Stimulated activated CD4-positive, alpha-beta T cell treated with anti-CD3 and anti-CD28 coated beads, Interleukin-1b, Interleukin-23, amount 100 ng/mL, for 4 hours (primary cell): ENCODE data around the gene FAIM2.

ENCODE experiments used
- DNase-seq, 2 donors: peaks; one replicate each; pipeline ENCODE4 v3.0.0-alpha.2; 2020; ENCODE audit warnings: low read depth in 2 of 2

Gene FAIM2

GRCh38 chr12:49894751-49895148 lies 8.9 kb downstream of the FAIM2 start:
- DNase-seq = no peak

DNA sequence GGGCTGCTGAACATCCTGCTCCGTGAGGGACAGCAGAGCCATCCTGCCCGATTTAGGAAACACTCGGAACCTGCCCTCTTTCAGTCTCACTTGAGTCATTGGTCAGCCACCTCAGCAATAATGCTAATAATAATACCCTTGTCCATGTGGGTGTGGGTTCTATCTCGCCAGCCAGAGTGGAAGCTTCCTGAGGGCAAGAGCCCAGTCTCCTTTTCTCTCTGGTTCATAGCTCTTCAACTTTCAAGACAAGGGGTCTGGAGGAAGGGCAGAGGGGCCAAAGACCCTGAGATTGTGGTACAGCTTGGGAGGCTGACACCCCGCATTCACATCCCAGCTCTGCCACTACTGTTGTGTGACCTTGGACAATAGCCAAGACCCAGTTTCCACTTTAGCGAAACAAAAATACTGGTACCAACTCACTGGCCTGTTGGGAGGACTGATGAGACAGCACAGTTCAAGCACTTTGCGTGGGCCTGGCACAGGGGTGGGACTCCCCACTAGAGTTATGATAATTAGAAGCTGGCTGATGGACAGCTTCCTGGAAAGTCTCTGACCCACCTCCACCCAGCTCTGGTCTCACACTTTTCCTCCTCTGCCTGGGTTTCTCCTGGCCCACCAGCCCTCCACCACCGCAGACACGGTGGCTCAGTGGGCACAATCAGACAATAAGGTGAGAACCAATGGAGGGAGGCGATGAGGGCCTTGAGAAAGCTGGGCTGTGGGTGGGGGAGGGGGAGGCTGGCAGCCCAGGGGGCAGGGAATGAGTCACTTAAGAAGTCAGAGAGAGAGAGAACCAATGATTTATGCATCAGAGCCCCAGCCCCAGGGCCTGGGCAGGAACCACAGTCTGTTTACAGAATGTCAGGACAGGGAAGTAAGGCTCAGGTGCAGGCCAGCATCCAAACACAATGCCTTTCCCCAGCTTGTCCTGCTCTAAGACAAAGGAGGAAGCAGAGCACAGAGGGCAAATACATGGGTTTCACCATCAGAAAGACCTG lies 9.6 kb downstream of the FAIM2 start:
- no peak for DNase-seq

- DNase-seq = no peak
Observed at GRCh38 chr12:49892732-49893317, 10.9 kb downstream of the FAIM2 start.

DNA sequence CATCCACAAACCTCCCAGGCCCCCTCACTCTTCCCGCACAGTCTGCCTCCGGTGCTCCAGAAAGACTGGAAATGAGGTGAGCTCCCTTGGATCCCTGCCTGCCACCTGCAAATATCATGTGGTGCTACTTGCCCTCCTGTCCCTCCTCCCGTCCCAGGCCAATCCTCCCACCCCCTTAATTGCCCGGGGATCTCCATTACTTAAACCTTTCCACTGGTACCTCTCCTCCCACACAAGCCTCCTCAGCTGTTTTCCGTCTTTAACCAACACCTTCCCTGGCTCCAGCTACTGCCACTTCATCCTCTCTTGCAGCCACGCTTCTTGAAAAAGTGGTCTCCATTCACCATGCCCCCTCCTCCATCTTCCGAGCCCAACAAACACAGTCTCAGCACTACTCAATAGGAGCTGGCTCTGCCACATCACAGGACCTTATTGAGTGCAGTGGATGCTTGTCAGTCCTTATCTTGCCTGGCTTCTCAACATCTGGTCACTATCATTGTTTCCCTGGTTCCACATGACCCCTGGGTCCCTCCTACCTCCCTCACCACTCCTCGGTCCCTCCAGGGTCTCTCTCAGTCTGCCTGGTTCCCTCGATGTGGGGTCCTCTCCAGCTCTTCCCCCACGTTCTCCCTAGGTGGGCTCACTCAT lies 11.5 kb downstream of the FAIM2 start:
- DNase-seq = no peak

DNA sequence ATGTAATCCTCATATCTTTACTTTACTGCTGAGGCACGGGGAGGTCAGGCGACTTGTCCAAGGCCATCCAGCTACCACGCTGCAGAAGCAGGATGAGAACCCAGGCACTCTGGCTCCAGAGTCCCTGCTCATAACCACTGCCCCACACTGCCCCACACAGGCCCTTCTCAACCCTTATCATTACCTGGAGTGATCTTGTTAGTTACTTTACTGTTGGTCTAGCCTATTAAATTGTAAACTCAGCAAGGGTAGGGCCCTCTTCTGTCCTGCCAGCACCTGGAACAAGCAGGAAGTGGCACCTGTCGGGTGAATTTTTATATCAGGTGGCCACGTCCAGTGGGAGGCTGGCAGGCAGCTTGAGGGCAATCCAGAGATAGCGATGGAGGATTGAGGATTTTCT lies 12.2 kb downstream of the FAIM2 start:
- DNase-seq = no peak

DNA sequence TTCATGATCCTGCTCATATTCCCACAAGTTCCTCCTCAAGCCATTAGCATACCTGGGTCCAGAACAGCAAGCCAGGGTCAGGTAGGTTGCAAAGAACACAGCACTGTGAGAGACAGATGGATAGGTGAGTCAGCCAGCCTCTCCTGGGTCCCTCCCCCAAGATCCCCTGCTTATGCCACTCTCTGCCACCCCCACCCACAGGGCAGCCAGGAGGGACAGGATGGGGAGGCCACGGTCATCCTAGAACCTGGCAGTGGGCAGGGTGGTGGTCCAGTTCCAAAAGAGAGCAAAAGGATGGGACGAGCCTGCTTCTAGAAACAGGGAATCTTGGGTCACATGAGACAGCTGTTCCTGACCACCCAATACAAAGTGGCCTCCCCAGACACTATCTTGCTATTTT lies 12.7 kb downstream of the FAIM2 start:
- no peak for DNase-seq

DNA sequence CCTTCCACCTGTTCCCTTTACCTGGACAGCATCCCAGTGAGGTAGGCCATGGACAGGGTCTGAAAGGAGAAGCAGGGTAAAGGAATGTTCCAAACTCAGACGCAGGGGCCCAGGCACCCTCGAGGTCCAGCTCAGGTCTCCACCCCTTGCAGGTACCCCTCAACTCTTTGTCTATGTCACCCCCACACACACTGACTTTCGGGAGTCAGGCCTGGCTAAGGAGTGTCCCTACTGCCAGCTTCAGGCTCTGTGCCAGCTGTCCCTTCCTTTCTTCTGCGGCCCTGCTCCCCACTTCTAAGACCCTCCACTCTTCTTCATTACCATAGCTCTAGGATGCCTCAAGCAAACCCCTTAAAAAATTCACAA lies 13.6 kb downstream of the FAIM2 start:
- DNase-seq = no peak

DNA sequence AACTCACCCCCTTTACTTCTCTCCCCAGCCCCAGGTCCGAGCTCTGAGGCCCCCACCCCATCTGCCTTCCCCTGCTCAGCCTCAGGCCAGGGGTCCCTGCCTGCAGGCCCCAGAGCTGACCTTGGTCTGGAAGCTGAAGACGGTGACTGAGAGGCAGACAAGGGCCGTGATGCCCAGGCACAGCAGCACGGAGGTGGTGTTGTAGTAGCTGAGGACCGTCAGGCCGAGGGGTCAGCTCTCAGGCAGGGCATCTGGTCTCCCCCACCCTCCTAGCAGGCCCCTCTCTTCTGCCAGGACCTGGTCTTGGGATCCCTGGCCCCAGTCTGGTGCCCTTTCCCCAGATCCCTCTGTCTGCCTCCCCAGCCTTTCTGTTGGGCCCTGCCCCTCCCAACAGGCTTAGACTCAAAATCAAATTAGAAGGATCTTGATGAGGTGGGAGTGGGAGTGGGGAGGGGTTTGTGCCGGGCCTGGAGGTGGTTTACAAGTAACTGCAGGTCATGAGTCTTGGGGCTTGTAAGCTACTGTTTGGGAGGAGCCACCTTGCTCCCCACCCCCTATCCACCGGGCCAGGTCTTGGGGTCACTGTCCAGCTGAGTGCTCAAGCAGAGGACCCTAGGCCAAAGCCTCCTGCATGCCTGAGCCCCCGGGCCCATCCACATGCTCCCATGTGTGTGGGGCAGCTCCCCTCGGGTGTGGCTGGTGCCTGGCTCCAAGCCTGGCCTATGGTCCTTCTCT lies 14.2 kb downstream of the FAIM2 start:
- DNase-seq = no peak

GRCh38 chr12:49888461-49889151 lies 15.1 kb downstream of the FAIM2 start:
- no peak for DNase-seq

DNA sequence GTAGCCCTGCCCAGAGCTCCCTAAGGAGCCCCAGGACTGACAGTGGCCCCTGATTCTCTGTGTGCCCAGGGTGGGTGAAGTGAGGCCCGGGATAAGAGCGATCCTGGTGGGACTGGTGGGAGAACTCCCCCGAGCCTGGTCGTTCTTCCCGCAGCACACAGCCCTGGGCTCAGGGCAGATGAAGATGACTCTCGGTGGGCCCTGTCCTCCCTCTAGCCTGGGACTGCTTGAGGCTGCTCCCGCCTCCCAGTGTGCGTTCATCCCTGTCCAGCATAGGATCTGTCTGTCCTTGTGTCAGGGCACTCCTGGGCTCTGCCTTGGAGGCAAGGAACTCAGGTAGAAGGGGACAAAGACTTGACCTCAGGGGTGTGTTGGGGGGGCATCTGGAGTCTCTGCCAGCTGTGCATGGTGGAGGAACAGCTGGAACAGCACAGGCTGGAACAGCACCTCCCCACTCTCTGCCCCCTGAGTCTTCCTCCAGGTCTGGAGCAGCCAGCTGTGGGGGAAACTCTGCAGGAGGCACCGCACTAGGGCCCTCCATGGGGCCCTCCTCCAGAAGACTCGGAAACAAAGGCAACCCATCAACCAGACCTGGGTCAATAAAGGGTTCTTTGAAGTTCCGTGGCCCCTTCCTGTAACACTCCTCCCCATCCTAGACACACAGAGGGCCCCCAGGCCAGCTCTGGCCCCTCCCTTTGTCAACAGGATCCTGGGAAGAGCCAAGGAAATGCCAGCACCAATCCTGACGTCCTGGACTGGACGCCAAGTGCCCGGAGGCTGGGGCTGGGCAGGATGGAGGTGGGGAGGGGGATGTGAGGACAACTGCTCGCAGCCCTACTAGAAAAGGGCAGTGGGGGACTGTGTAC lies 15.9 kb downstream of the FAIM2 start:
- no peak for DNase-seq

GRCh38 chr12:49887091-49887490 lies 16.6 kb downstream of the FAIM2 start:
- no peak for DNase-seq

DNA sequence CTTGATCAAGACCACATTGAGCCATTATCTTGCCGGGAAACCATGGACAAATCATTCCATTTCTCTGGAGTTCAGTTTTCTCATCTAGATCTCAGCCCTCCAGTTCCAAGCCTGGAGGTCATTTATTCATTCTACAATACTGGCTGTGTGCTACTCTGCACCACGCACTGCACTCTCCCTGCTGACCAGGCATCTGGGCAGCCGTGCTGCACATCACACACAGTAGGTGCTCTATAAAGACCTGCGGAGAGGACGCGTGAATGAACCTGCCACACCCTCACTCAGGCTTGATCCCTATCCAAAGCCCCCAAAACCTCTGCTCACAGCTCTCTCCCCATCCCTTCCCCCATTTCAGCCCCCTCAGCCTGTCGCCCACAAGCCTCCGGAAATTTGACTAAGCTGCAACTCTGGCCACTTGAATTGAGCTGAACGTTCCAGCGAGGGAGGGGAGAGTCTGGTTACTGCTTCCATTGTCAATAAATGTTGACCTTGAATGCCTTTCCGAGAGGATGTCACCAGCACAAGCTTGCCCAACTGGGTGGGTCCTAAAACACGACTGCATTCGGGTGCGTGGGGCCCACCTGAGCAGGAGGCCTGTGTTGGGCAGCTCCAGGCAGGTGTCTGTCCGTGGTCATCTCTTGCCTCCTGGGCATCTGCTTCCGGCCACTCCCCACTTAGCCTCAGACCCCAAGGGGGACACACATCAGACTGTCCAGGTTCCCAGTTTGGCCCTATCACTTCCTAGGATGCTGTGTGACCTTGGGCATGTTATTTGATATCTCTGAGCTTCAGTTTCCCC lies 17.8 kb downstream of the FAIM2 start:
- DNase-seq = no peak

GRCh38 chr12:49885118-49885517 lies 18.6 kb downstream of the FAIM2 start:
- DNase-seq = no peak

DNA sequence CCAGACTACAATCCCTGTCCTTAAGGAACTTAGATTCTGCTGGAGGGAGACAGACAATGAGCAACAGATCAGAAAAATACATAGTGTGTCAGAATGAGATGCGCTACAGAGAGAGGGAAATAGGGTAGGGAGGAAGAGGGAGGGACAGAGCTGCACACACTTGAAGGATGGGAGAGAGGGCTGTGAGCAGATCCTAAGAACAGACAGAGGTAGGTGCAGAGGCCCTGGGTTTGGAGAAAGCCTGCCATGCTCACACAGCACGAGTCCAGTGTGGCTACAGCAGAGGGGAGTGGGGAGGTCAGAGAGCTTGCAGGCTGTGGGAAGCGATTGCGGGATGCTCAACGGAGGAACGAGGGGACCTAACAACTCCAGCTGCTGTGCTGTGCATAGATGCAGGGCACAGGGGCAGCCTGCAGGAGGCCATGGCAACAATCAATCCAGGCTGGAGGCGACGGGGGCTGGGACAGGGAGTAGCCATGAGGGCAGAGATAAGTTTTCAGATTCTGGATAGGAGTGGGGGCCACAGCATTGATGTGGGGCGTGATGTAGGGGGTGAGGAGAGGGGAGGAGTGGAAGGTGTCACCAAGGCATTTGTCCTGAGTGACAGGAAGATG lies 20.7 kb downstream of the FAIM2 start:
- no peak for DNase-seq

DNA sequence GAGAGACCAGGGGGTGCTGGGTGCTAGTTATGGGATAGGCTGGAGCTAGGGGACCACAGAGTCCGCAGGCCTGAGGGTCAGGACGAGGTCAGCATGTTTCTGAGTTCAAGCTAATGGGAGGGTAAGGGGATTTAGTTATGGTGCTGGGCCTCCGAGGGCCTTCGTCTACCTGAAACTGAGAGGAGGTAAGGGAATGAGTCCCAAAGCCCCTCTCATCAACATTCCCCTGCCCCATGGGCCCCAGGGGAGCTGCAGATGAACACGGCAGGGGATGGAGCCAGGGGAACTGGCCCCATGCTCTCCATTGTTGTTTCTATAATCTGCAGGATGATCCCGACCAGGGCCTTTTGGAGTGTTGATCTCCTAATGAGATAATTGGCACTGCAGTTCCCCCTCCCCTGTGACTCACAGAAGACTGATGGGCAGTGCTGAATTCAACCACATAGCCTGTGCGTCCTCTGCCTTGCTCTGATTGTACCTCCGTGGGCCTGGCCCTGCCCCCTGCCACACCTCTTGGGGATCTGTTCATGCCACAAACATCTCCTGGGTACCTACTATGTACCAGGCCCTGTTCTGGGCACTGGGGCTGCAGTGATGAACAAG lies 21.4 kb downstream of the FAIM2 start:
- no peak for DNase-seq

DNA sequence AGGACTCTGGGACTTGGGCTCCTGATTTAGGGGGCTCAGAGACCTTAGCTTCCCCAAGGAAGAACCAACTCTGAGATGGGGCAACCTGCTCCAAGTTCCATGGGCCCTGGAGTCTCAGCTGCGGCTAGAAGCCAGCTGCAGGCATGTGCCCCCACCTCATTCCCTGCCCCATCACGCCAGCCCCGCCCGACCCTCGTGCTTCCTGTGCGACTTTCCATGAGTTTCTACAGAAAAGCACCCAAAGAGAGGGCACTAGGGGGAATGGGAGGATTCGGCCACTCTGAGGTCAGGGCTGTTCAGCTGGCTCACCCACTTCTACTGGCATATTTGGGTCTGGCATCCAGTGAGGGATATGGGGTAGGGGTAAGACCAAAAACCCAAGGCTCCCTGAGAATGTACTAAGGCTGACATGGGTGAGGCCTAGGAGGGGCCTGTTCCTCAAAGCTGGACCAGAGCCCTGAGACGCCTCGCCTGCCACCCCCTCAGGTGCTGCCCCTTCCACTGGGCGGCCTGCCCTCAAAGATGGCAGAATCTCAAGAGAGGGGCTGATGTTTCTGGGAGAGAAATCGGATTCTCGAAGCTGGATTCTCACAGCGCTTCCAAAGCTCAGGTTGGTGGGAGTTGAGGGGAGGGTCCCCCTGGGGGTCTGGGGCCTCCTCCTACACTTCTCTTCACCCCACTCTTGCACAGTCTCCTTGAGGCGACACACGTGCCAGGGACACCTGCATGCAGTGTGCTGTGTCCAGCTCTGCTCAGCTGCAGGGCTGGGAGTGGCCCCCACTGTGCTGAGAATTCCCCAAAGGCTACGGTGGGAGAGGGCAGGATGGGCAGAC lies 22.1 kb downstream of the FAIM2 start:
- DNase-seq = no peak

DNA sequence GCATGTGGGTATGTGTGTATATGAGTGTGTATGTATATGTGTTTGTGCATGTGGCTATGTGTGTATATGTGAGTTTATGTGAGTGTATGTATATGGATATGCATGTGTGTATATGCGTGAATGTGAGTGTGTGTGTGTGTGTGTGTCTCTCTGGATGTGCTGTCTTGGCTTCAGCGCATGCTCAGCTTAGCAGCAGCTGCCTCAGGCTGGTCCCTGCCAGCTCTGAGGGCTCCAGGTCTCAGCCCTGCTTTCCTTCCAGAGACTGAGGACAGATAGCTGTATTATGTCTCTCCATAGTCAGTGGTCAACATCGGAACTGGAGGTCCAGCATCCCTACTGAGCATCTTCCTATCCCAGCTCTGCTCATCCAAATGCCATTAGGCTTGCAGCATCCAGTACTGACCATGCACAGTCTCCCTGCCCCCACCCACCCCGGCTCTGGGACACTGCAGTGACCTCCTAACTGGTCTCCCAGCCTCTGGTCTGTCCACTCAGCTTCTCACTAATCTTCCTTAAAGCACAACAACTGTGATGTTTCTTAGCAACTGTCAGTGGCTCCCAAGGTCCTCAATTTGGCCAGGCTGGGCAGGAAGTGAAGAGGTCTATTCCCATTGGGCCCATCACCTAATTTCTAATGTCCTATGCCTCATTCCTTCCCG lies 22.8 kb downstream of the FAIM2 start:
- no peak for DNase-seq
